Heart left ventricle (tissue), 16 donors: Measurements from ENCODE around the gene ZNF274. TPM values are rescaled to one million over a fixed set of nuclear protein-coding genes. Genes with fewer than 3 reads are reported as not detected.
A peak's percentile ranks its signal among the peaks of the same experiment; 100 is the strongest.

Experiments used
- ATAC-seq, 4 donors: fragments of 200-7000 bp; cut with Tn5 transposase; one replicate each; pipeline ENCODE4 v1.9.1; 2020 to 2022; ENCODE audit warnings: moderate library complexity in 4 of 4, mild to moderate bottlenecking in 3 of 4, moderate number of reproducible peaks in 1 of 4
- DNase-seq, 5 donors: peaks; one replicate each; pipeline ENCODE4 v3.0.0-alpha.2; 2020
- H3K27ac ChIP-seq, 12 donors: fragments of 200-600 bp; sonication (generic) in 4 of 12; one replicate each; pipeline versions ENCODE4 v1.5.0 to v1.8.0; 2016 to 2022; ENCODE audit warnings: mild to moderate bottlenecking in 2 of 12
- H3K27me3 ChIP-seq, 9 donors: fragments of 200-600 bp; sonication (generic) in 2 of 9; one replicate each; pipeline versions ENCODE4 v1.5.1 to v1.8.0; 2016 to 2022; ENCODE audit warnings: mild to moderate bottlenecking in 3 of 9
- H3K36me3 ChIP-seq, 9 donors: fragments of 200-600 bp; sonication (generic) in 2 of 9; one replicate each; pipeline versions ENCODE4 v1.5.0 to v1.8.0; 2018 to 2022; ENCODE audit warnings: mild to moderate bottlenecking in 2 of 9
- H3K4me1 ChIP-seq, 12 donors: fragments of 200-600 bp; sonication (generic) in 4 of 12; one replicate each; pipeline versions ENCODE4 v1.5.0 to v1.8.0; 2016 to 2022; ENCODE audit warnings: mild to moderate bottlenecking in 3 of 12
- H3K4me3 ChIP-seq, 12 donors: fragments of 200-600 bp; sonication (generic) in 4 of 12; one replicate each; pipeline versions ENCODE4 v1.5.0 to v1.8.0; 2017 to 2022; ENCODE audit warnings: mild to moderate bottlenecking in 9 of 12, moderate library complexity in 4 of 12
- H3K9me3 ChIP-seq, 12 donors: fragments of 200-600 bp; sonication (generic) in 4 of 12; one replicate each; pipeline versions ENCODE4 v1.5.0 to v1.8.0; 2016 to 2022; ENCODE audit warnings: mild to moderate bottlenecking in 1 of 12
- POLR2A ChIP-seq, 2 donors: fragments of 450-650 bp; IDR thresholded peaks; one replicate each; pipeline ENCODE4 v1.6.1; 2017; ENCODE audit warnings: antibody characterized with exemption in 2 of 2, mild to moderate bottlenecking in 2 of 2, moderate library complexity in 2 of 2
- WGBS, 4 donors: extraction: QIAGEN DNeasy Blood & Tissue Kit in 2 of 4; methylation state at CpG; one replicate each; pipeline versions ENCODE4 v1.1.5 to v1.1.7; 2013 to 2018; 5-methylcytosine and 5-hydroxymethylcytosine counted together
- intact Hi-C, 10 donors: fragments of 100-400 bp; cut with DNase I; formaldehyde crosslinking; loops; one replicate each; pipeline versions ENCODE4 v1.11.1 to v1.14.2; 2022
- polyA plus RNA-seq, 2 donors: library from polyadenylated mRNA; stranded (reverse); fragments of 200-250 nt; gene quantifications; one replicate each; pipeline ENCODE4 v1.2.3, GENCODE V29; 2013
- total RNA-seq, 9 donors: library from RNA; depleted of rRNA in 2 of 9; stranded (reverse); fragments of >200 nt in 2 of 9; fragmentation: NEBNext Ultra II Directional in 3 of 9; extraction: Animal tissue kit (Norgen Biotek cat#: 25700) in 3 of 9; gene quantifications; one replicate each; pipeline versions ENCODE4 v1.1.0 to v1.2.4, GENCODE V29; 2016 to 2023
- TF ChIP-seq, protein P1 (sequence below), 12 donors: fragments of 200-600 bp; sonication (generic) in 4 of 12; IDR thresholded peaks; one replicate each; pipeline versions ENCODE4 v1.5.0 to v1.8.0; 2018 to 2022; ENCODE audit warnings: antibody characterized with exemption in 12 of 12, mild to moderate bottlenecking in 5 of 12
- donor health status: ischemic (EF 13 %, LVEDD 7.1; RV severe dilation, severe dysfunction).
- donor health status: healthy with polysubstance abuse.
- donor health status: DM: no; HTN: yes; CAD: no.
- donor health status: DM: no; HTN: no; CAD: no.
- donor health status: ischemic (EF 25% LVEDD 6.9; RV normal size, moderate dysfunction).
- donor health status: ischemic (EF 25% LVEDD 5.7; RV mildly dilated, moderate dysfunction).
- donor health status: healthy.
- donor health status: DM: yes; HTN: yes; CAD: no.
- donor health status: ischemic (EF 35%, LVEDD 5.7; RV mildly dilated, moderate dysfunction).
- donor health status: nonischemic (EF 11% LVEDD 7.7; RV severe dilation, severe dysfunction).
- donor health status: DM: yes; HTN: yes; CAD: no.
- donor health status: PGD.
- donor health status: ischemic (EF 29% LVEDD 5.4; RV normal size, mild dysfunction).
- donor health status: nonischemic (EF 23%, LVEDD 6.1; RV moderate dilation, normal function).

ZNF274 gene
- total and polyA plus RNA-seq, 11 donors = 8.1 to 37.9 (median 21.8) TPM

DNA sequence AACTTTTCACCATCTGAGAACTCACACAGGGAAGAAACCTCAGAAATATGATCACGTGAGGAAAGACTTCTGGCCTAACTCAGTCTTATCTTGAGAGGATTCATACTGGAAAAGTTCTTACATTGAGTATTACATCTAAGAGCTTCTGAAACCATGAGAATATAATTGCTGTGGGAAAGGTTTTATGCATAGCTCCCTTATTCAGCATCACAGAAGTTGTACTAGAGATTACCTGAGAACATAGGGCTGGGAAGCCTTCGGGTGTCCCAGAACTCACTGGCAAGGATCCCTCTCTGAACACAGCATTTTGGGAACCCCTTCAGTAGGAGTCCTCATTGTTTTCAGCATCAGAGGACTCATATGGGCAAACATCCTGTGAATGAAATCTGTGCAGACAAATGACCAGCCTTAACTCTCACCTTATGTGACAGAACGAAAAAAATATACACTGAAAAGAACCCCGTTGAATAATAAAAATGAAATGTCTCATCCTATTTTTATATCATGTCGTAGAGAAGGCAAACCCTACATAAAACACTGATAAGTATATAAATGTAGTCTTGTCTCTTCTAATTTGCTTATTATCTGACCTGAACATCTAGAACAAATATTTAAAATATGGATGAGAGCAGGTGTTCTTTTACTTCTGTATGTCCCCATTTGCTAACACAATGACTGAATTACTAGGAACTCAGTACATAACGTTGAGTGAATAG lies 14.2 kb downstream of the ZNF274 start:
- no peak overlapping the region for H3K27ac ChIP-seq
- TF ChIP-seq, protein P1, sequence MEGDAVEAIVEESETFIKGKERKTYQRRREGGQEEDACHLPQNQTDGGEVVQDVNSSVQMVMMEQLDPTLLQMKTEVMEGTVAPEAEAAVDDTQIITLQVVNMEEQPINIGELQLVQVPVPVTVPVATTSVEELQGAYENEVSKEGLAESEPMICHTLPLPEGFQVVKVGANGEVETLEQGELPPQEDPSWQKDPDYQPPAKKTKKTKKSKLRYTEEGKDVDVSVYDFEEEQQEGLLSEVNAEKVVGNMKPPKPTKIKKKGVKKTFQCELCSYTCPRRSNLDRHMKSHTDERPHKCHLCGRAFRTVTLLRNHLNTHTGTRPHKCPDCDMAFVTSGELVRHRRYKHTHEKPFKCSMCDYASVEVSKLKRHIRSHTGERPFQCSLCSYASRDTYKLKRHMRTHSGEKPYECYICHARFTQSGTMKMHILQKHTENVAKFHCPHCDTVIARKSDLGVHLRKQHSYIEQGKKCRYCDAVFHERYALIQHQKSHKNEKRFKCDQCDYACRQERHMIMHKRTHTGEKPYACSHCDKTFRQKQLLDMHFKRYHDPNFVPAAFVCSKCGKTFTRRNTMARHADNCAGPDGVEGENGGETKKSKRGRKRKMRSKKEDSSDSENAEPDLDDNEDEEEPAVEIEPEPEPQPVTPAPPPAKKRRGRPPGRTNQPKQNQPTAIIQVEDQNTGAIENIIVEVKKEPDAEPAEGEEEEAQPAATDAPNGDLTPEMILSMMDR (IDR thresholded peaks at IDR 0.05) = no peak
- no peak for TF ChIP-seq POLR2A (IDR thresholded peaks at IDR 0.05)
- no peaks in the 10 kb centered on the region for H3K4me1 ChIP-seq
- no peak for ATAC-seq
- intact Hi-C loops = loop anchor here in 4 of 10 donors (5.0 to 10.0 kb wide), 3 partner anchors 58 to 65 kb away; no protein-coding TSS in a partner anchor
- no peak overlapping the region for H3K4me3 ChIP-seq
- 65 to 87% (median 78%) methylated on average over 6 of the region's 6 CpGs for WGBS, 4 donors
- DNase-seq = no peak
- peaks cover 41 to 100% (median 100%) of the 10 kb centered on the region in 12 donors for H3K9me3 ChIP-seq
- peaks cover 33 to 100% (median 77%) of the 10 kb centered on the region in 9 donors for H3K36me3 ChIP-seq
- H3K27me3 ChIP-seq = no peaks in the 10 kb centered on the region

DNA sequence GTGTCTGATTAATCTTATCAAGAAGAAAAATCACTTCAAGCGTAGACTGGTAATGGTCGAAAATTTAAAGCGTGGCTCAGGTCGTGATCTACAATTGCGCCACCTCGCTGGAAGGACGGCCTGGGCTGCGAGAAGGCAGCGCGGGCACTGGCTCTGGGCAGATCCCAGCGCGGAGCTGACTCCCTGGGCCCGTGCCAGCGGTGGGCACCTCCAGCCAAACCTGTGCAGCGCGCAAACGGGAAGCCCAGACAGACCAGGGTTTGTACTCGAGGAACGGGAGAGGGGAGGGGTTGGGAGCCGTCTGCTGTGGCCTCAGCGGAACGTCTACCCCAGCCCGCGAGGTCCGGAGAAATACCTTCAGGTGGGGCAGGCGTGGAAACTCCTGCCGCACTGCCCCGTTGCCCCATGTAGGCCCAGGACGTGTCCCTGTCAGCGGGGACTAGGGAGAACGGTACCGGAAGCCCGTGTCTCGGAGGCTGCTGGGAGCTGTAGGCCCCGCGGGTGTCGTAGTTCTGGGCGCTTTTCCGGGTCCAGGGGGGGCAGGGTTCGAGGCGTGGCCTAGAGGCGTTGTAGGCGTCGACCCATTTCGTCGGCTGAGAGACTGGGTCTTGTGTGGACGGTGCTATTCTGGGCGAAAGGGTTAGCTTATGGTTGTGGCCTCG lies 21.1 kb downstream of the ZNF274 start:
- no peak for DNase-seq

DNA sequence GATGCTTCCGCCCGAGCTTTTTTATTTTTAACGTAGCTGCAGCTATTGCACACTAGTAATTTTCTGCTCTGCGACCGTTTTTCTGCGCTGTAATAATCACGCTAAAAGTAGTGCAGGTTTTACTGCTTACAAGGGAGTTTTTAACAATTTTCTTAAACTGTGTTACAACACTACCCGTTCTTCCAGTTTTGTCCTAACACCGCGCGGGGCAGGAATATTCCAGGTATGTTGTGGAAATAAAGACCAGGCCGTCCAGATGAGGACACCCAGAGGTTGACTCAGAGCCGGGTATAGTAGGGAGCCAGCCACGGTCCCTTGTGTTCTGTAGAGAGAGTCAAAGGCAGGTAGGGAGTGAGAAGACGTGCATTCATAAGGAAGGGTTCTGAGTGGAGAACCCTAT lies 21.7 kb downstream of the ZNF274 start:
- intact Hi-C loops = loop anchor here in 2 of 10 donors (5.0 to 10.0 kb wide), 2 partner anchors 60 to 227 kb away; no protein-coding TSS in a partner anchor
- WGBS, 4 donors = 30 to 47% (median 44%) methylated on average over 15 of the region's 15 CpGs
- H3K9me3 ChIP-seq = peaks cover 19 to 100% (median 100%) of the 10 kb centered on the region in 12 donors
- no peak for TF ChIP-seq POLR2A (IDR thresholded peaks at IDR 0.05)
- TF ChIP-seq, protein P1 (IDR thresholded peaks at IDR 0.05) = no peak
- H3K4me3 ChIP-seq = no peak overlapping the region
- peaks cover 31 to 99% (median 59%) of the 10 kb centered on the region in 9 donors for H3K36me3 ChIP-seq
- DNase-seq = no peak
- no peaks in the 10 kb centered on the region for H3K4me1 ChIP-seq
- no peaks in the 10 kb centered on the region for H3K27me3 ChIP-seq
- no peak for ATAC-seq
- no peak overlapping the region for H3K27ac ChIP-seq

More for the DNA sequence above, 21.1 kb downstream of the ZNF274 start:
- Histone ChIP-seq H3K4me1 (no peaks in the 10 kb centered on the region), H3K27me3 (no peaks in the 10 kb centered on the region), H3K36me3 (peaks cover 30 to 99% (median 57%) of the 10 kb centered on the region in 9 donors), H3K27ac (no peak overlapping the region), H3K9me3 (peaks cover 25 to 100% (median 100%) of the 10 kb centered on the region in 12 donors), H3K4me3 (no peak overlapping the region)
- peak in 1 of 4 donors; percentile 16 for ATAC-seq
- TF ChIP-seq, protein P1 (IDR thresholded peaks at IDR 0.05) = no peak
- no peak for TF ChIP-seq POLR2A (IDR thresholded peaks at IDR 0.05)
- WGBS, 4 donors = 15 to 20% (median 19%) methylated on average over 33 to 49 of the region's 49 CpGs
- intact Hi-C loops = loop anchor here in 2 of 10 donors (5.0 to 10.0 kb wide), 2 partner anchors 61 to 227 kb away; no protein-coding TSS in a partner anchor

DNA sequence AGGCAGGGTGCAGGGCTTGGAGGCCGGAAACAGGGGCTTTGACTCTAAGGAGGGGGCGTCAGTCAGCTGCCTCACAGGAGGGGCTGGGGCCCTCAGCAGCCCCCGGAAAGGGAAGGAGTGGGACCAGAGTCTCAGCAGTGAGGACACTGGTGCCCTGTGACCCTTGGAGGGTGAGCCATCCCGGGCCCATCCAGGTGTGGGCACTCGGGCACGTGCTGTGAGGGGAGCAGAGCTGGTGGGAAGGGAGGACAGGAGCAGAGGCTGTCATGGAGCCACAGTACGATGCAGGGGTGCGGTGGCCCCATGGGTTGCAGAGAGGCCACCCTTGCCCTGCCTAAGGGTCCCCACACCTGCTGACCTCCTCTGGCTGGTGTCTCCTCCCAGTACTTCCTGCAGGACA lies 26.7 kb downstream of the ZNF274 start:
- Histone ChIP-seq H3K27ac (no peak overlapping the region), H3K9me3 (peaks cover 6 to 100% (median 100%) of the 10 kb centered on the region in 12 donors), H3K36me3 (peaks cover 55 to 100% (median 83%) of the 10 kb centered on the region in 9 donors), H3K27me3 (no peaks in the 10 kb centered on the region), H3K4me1 (no peaks in the 10 kb centered on the region), H3K4me3 (no peak overlapping the region)
- no peak for DNase-seq
- no peak for TF ChIP-seq POLR2A (IDR thresholded peaks at IDR 0.05)
- TF ChIP-seq, protein P1 (IDR thresholded peaks at IDR 0.05) = no peak
- peak in 1 of 4 donors; percentile 35 for ATAC-seq
- intact Hi-C loops = loop anchor here in 1 of 10 donors (10.0 kb wide), 1 partner anchor 55 kb away; no protein-coding TSS in a partner anchor
- 95 to 100% (median 99%) methylated on average over 6 to 8 of the region's 8 CpGs for WGBS, 4 donors
